Hindlimb muscle (tissue), 1 donor: ENCODE measurements around the gene HSPB6. TPM values are rescaled to one million over a fixed set of nuclear protein-coding genes. Genes with fewer than 3 reads are reported as not detected.
"Not testable (repeated sequence)": the region's sequence is repeated elsewhere in the genome, so short reads cannot be mapped to it uniquely, and the experiment has no call there.

Experiments used
- DNase-seq: peaks from one replicate; pipeline ENCODE4 v3.0.0-alpha.2; 2013
- polyA plus RNA-seq: library from polyadenylated mRNA; unstranded; fragments of 120-200 nt; gene quantifications from one replicate; pipeline ENCODE4 v1.2.1, GENCODE V29; 2013; ENCODE audit not compliant: insufficient read length

Gene HSPB6
- 816 TPM for polyA plus RNA-seq

- peak; percentile 77 for DNase-seq
Observed at GRCh38 chr19:35756377-35757230, at the start of gene HSPB6. Gene HSPB6 (minus strand): TSS chr19:35757029. CDS start chr19:35757008, 21 bp downstream.

- DNase-seq: no peak
Observed at GRCh38 chr19:35806597-35806996, 49.8 kb upstream of the HSPB6 start.

GRCh38 chr19:35805526-35806102, 48.8 kb upstream of the HSPB6 start:
- DNase-seq: no peak

GRCh38 chr19:35801828-35802227, 45.0 kb upstream of the HSPB6 start:
- no peak for DNase-seq

GRCh38 chr19:35797663-35798062, 40.8 kb upstream of the HSPB6 start:
- no peak for DNase-seq

GRCh38 chr19:35796645-35797542, 40.1 kb upstream of the HSPB6 start:
- DNase-seq: no peak

- not testable (repeated sequence) for DNase-seq
Observed at GRCh38 chr19:35795564-35795963, 38.7 kb upstream of the HSPB6 start.

GRCh38 chr19:35793381-35794165, 36.7 kb upstream of the HSPB6 start:
- no peak for DNase-seq

- DNase-seq: no peak
Observed at GRCh38 chr19:35792888-35793287, 36.1 kb upstream of the HSPB6 start.

- no peak for DNase-seq
Observed at GRCh38 chr19:35792312-35792711, 35.5 kb upstream of the HSPB6 start.

- no peak for DNase-seq
Observed at GRCh38 chr19:35791814-35792279, 35.0 kb upstream of the HSPB6 start.

- DNase-seq: no peak
Observed at GRCh38 chr19:35790981-35791813, 34.4 kb upstream of the HSPB6 start.

- no peak for DNase-seq
Observed at GRCh38 chr19:35789978-35790944, 33.4 kb upstream of the HSPB6 start.

GRCh38 chr19:35789195-35789977, 32.6 kb upstream of the HSPB6 start:
- DNase-seq: no peak

- no peak for DNase-seq
Observed at GRCh38 chr19:35788205-35788960, 31.6 kb upstream of the HSPB6 start.

- no peak for DNase-seq
Observed at GRCh38 chr19:35787227-35787799, 30.5 kb upstream of the HSPB6 start.

GRCh38 chr19:35786299-35787160, 29.7 kb upstream of the HSPB6 start:
- no peak for DNase-seq
